ENCODE results near the gene ANLN.

- TF ChIP-seq POLR2A (IDR thresholded peaks at IDR 0.05) = no peak
- TF ChIP-seq, protein P1, sequence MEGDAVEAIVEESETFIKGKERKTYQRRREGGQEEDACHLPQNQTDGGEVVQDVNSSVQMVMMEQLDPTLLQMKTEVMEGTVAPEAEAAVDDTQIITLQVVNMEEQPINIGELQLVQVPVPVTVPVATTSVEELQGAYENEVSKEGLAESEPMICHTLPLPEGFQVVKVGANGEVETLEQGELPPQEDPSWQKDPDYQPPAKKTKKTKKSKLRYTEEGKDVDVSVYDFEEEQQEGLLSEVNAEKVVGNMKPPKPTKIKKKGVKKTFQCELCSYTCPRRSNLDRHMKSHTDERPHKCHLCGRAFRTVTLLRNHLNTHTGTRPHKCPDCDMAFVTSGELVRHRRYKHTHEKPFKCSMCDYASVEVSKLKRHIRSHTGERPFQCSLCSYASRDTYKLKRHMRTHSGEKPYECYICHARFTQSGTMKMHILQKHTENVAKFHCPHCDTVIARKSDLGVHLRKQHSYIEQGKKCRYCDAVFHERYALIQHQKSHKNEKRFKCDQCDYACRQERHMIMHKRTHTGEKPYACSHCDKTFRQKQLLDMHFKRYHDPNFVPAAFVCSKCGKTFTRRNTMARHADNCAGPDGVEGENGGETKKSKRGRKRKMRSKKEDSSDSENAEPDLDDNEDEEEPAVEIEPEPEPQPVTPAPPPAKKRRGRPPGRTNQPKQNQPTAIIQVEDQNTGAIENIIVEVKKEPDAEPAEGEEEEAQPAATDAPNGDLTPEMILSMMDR (IDR thresholded peaks at IDR 0.05) = no peak
- no peak for TF ChIP-seq EP300 (IDR thresholded peaks at IDR 0.05)
These were observed 74.6 kb downstream of the ANLN start for GRCh38 chr7:36464271-36464670.
